UCSD-AML1 (cell line): ENCODE measurements around the gene LANCL1.

ENCODE experiments used
- DNase-seq: peaks from one replicate; lab custom pipeline; 2025; ENCODE audit not compliant: unreplicated experiment; lab: John Stamatoyannopoulos, UW

Gene LANCL1

DNA sequence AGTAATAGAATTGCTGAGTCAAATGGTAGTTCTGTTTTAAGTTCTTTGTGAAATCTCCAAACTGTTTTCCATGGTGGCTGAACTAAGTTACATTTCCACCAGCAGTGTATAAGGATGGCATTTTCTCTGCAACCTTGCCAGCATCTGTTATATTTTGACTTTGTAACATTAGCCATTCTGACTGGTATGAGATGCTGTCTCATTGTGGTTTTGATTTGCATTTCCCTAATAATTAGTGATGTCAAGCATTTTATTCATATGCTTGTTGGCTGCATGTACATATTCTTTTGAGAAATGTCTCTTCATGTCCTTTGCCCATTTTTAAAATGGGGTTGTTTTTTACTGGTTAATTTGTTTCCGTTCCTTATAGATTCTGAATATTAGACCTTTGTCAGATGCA is 63.9 kb downstream of the LANCL1 start:
- no peak for DNase-seq

DNA sequence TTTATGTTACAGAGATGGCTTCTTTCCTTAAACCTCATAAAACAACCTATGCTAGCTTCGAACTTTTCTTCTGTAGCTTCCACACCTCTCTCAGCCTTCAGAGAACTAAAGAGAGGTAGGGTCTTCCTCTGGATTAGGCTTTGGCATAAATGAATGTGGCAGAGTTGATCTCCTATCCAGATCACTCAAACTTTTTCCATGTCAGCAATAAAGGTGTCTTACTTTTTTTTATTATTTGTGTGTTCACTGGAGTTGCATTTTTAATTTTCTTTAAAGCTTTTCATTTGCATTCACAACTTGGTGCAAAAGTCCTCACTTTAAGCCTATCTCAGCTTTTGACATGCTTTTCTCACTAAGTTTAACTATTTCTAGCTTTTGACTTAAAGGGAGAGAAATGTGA is 66.0 kb downstream of the LANCL1 start:
- no peak for DNase-seq

GRCh38 chr2:210399440-210400041 is 77.0 kb downstream of the LANCL1 start:
- no peak for DNase-seq

- no peak for DNase-seq
These were observed 84.1 kb downstream of the LANCL1 start for GRCh38 chr2:210392469-210392881.

DNA sequence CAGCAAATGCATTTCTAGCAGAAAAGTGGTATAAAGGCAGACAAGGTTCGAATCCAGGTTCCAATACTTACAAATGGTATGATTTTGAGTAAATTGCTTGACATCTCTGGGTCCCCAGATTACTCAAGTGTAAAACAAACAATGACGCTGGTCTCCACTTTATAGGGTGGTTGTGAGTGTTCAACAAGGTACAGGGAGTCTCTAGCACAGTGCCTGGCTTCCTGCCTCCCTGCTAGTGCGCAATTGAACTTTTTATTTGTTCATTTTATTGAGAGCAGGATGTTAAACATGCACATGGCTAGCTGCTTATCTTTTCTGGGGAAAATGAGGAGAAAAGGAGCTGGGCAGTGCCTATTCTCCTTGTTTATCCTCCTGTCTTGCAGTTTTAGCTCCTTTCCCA is 86.7 kb downstream of the LANCL1 start:
- no peak for DNase-seq

GRCh38 chr2:210388148-210388547 is 88.4 kb downstream of the LANCL1 start:
- no peak for DNase-seq

DNA sequence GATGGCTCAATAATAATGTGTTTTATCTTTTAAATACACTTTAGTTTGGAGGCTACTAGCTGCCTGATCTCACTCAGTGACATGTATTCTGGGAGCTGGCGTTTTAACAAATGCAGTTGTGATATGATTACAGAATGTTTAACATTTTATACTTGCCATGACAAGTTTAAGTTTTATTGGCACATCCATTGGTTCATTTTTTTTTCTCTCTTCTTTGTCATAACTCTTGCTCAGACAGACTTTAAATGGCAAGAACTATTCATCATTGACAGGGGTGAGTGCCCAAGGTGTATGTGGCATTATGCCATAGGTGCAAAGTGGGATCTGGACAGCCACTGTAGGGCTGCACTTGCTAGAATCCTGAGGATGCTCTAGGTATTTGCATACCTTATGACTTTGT is 89.5 kb downstream of the LANCL1 start:
- no peak for DNase-seq
